IPS-18c (cell line): ENCODE results near the gene IFFO2.
"Not testable (repeated sequence)": the region's sequence is repeated elsewhere in the genome, so short reads cannot be mapped to it uniquely, and the experiment has no call there.

Experiments
- H3K4me3 ChIP-seq: 2 replicates; pipeline ENCODE4 v1.7.0; 2013; ENCODE audit warnings: low read depth, mild to moderate bottlenecking, low read length, moderate library complexity; ENCODE audit not compliant: insufficient read depth
- H3K9me3 ChIP-seq: one replicate; pipeline ENCODE4 v1.6.1; 2013; ENCODE audit warnings: mild to moderate bottlenecking, low read length, moderate library complexity; ENCODE audit not compliant: control insufficient read depth, insufficient read depth

Gene IFFO2

DNA sequence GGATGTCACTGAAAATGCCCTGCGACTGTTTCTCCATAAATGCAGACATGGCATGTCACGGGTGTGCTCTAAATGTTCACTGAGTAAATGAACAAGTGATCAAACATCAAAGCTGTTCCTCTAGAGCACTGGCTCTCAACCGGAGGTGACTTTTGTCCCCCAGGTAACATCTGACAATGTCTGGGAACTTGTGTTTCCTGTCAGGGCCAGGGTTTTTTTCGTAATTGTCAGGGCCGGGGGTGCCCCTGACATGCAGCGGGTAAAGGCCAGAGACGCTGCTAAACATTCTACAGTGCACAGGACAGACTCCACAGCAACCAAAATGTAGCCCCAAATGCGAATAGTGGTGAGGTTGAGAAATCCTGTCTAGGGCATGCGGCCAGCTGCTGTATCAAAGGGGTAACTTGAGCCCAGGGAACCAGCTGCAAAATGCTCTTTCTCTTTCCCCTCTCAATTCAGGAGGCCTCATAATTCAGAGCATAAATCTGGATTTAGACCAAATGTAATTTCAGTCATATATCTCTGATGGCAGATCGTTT is 56.1 kb downstream of the IFFO2 start:
- H3K9me3 ChIP-seq = peaks cover 2% of the 10 kb centered on the region
- no peak overlapping the region for H3K4me3 ChIP-seq

DNA sequence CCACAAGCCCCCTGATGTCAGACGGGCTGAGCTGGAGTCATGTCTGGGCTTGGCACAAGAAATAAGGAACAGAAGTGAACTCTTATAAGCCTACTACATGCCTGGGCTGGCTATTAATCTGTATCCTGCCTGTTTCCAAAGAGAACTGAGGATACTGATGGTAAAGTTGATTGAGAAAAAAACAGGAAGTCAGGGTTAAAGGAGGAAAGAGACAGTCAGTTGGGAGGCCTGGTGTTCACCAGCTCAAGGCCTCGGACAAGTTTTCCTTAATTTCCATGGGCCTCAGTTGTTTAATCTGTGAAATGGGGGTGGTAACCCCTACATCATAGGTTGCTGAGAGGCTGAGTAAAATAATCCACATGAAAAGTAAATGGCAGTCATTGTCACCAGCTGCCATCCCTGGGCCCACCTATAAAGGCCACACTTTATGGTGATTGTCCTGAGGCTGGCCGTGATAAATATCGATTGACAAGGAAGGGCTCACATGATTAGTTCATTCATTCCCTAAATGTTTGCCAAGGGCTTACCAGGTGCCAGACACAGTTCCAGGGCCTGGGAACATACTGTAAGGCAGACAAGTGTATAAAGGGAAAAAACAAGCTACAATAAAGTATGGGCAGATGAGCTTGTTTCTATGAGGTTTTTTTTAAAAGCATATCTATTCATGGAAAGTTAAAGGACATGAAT is 57.0 kb downstream of the IFFO2 start:
- H3K9me3 ChIP-seq = peaks cover 2% of the 10 kb centered on the region
- H3K4me3 ChIP-seq = no peak overlapping the region

DNA sequence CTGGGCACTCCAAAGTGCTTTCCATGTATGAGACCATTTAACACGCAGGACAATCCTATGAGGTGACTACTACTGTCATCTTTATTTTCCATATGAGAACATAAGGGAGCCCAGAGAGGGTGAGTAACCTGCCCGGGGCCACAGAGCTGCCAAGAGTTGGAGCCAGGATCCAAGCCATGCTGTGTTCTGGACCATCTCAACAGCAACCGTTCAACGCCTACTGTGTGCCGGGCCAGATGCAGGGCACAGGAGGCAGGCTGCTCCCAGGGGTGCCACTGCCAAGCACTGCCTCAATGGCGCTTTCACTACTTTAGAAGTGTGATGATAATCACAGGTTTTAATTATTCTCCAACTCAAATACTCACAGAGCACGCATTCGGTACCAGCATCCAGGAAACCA is 57.9 kb downstream of the IFFO2 start:
- H3K4me3 ChIP-seq = no peak overlapping the region
- H3K9me3 ChIP-seq = peaks cover 2% of the 10 kb centered on the region

DNA sequence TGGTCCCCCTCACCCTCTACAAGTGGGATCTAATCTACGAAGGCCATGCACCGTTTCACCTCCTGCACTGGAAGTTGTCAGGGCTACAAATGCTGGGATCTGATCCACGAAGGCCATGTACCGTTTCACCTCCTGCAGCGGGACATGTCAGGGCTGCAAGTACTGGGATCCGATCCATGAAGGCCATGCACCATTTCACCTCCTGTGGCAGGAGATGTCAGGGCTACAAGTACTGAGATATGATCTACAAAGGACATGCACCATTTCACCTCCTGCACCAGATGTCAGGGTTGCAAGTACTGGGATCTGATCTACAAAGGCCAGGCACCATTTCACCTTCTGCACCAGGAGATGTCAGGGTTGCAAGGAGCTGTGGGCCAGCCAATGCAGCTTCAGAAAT is 61.2 kb downstream of the IFFO2 start:
- H3K4me3 ChIP-seq = no peak overlapping the region
- peaks cover 2% of the 10 kb centered on the region for H3K9me3 ChIP-seq

DNA sequence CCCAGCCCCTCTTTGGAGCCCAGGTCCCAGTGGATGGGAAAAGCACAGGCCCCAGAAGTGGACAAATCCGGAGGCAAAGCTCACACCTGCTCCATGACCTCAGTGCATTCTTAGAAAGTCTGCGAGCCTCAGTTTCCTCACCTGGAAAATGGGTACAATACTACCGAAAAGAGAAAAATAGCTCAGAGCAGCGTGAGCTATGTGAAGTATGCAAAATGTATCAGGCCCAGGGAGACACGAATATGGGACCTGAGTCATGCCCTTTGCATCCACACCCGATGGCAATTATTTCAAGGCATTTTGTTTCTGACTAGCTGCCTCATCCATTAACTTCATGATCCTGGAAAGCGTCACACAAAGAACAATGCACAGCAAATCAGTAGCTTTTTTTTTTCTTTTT is 63.4 kb downstream of the IFFO2 start:
- H3K4me3 ChIP-seq = no peak overlapping the region
- peaks cover 2% of the 10 kb centered on the region for H3K9me3 ChIP-seq

DNA sequence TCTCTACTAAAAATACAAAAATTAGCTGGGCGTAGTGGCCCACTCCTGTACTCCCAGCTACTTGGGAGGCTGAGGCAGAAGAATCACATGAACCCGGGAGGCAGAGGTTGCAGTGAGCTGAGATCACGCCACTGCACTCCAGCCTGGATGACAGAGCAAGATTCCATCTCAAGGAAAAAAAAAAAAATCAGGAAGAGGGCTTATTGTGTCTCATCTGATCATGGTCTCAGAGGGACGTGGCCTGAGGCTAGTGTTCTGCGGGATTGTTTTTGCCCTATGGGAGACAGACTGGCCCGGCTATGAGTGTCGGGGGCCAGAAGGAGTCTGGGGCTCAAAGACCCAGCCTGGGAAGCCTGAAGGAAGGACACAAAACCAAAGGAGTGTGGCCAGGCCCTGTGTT is 64.6 kb downstream of the IFFO2 start:
- not testable (repeated sequence) for H3K4me3 ChIP-seq, H3K9me3 ChIP-seq

DNA sequence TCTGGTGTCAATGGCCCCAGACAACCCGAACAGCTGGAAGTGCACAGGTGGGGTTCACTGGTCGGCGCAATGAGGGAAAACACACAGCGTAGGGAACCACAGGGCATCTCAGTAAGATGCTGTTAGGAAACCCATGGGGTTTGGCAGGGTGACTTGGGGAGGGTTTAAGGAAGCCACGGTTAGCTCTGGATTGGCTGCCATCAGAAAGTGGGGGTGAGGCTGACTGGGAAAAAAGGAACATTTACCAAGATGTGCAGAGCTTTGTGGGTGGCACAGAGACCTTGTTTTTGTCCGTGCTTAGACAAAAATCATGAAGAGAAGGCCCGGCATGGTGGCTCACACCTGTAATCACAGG is 65.1 kb downstream of the IFFO2 start:
- H3K4me3 ChIP-seq = no peak overlapping the region
- peaks cover 2% of the 10 kb centered on the region for H3K9me3 ChIP-seq

DNA sequence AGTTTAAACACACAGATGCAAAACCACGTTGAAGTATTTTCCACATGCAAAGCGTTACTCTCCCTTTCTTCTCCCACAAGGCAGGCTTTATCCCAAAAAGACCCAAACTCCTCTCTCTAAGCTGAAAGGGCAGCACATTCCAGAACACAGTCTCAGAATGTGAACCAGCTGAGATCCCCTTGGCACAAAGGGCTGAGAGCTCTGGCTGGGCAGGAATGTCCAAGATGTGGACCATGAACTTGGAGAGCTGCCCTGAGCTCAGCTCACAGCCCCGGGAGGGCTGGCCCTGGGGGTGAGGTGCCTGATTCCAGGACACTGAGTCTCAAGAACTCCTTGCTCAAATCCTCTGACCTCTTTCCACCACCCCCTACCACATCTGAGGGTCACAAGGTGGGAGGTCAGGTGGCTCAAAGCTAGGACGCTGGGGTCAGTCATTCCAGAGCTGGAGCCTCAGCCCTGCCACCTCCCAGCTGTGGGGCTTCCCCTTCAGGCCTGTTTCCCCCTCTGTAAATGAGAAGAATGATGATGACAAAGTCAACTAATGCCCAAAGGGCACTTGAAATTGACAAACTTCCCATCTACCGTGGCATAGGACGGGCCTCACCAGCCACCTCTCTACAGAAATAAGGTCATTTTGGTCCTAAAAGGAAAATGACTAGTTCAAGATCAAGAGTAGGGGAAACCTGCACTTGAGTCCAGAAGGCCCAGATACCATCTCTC is 65.6 kb downstream of the IFFO2 start:
- Histone ChIP-seq H3K4me3 (no peak overlapping the region), H3K9me3 (peaks cover 2% of the 10 kb centered on the region)

DNA sequence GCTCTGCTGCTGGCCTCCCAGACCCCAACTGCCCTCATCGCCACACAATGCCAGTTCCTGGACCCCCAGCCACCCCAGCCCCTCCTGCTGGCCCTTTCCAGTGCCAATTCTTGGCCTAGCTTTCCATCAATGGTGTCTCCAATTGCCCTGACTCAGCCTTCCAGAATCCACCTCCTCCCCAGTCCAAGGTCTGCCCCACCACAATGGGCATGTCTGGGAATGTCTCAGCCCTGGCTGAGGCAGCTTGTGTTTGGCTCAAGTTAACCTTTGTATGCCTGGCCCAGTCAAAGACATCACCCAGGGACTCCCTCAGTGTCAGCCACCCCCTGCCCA is 70.5 kb downstream of the IFFO2 start:
- Histone ChIP-seq H3K9me3 (no peaks in the 10 kb centered on the region), H3K4me3 (no peak overlapping the region)

DNA sequence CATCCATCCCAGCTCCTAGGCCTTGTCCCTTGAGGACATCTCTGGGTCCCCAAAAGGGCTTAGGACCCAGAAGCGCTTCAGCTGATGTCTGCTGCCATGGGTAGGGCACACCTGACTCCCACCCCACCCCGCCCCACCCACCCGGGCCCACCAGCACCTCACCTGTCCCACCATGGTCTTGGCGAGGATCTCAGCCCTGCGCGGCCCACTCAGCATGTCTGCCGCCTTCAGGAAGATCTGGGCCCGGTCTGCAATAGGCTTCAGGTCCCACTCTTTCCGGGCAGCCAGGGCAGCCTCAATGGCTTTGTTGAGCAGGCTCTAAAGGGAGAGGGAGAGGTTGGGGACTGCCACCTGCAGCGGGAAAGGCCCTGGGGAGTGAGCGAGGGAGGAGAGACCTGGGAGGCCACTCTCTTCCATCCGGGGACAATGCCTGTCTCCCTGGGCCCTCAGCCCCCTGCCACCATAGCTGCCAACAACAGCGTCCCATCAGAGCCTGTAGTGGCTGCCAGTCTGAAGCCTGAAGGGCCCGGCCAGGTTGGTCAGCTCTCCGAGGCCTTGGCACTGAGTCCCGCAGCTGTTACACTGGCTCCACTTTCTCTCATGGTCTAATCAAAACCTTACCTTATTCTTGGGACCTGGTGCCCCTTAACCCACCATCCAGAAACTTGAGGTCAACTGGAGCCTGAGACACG is 71.0 kb downstream of the IFFO2 start:
- Histone ChIP-seq H3K9me3 (no peaks in the 10 kb centered on the region), H3K4me3 (no peak overlapping the region)

DNA sequence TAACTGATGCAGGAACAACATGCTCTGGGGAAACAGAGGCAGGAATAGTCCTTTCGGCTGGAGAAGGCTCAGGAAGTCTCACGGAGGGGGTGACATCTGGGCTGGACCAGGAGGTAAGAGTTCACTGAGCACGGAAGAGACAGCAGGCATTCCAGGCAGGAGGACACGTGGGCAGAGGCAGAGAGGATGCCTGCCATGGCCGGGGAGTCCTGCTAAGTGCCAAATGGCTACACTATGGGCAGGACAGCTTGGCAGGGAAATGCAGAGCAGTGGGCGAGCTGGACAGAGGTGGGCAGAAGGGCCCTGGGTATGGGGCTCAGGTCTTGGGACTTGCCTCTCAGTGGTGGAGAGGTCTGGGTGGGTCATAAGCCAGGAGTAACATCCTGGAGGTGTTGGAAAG is 71.7 kb downstream of the IFFO2 start:
- no peak overlapping the region for H3K4me3 ChIP-seq

DNA sequence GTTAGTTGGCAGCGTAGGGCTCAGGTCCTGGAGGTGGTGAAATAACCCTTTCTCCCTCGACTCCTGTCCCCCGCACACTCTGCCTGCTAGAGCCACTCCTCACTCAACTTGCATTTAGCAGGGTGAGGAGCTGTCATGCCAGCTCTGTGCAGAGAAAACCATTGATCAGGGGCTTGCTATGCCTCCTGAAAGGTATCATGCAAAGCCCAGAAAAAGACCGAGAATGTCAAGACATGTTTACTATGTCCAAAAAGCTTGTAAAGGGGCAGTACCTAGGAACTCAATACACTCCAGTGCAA is 72.1 kb downstream of the IFFO2 start:
- Histone ChIP-seq H3K4me3 (no peak overlapping the region), H3K9me3 (no peaks in the 10 kb centered on the region)

More for the DNA sequence above, 71.7 kb downstream of the IFFO2 start:
- no peaks in the 10 kb centered on the region for H3K9me3 ChIP-seq

DNA sequence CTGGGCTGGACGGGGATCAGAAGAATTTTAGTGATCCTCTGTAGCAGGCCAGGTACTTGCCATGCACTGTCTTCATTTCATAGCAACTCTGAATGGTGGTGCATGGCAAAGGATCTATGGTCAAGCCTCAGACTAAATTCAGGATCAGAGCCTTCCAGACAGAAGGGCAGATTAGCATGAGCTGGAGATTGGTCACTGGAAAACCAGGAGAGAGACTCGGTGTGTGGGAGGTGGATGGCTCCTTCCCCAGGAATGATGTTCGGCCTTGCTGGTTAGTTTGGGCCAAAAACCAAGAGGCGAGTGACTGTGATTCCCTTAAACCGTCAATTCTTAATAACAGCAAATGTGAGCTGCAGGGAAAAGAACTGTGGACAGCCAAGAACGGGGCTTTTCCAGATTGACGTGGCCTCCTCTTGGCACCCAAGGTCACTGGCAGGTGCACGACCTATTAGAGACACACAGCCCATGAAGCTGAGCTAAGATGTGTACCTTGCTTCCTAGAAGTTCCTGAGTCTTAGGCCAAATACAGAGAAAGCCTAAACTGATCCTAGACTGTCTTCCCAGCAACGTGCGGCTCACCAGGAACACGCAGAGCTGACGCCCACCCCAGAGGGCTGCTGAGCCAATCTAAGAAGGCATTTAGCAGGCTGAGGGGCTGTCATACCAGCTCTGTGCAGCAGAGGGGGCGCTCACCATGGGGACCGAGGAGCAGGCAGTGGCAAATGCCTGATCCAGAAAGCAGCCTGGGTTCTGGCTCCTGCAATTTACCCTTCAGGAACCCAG is 72.6 kb downstream of the IFFO2 start:
- Histone ChIP-seq H3K9me3 (no peaks in the 10 kb centered on the region), H3K4me3 (no peak overlapping the region)

DNA sequence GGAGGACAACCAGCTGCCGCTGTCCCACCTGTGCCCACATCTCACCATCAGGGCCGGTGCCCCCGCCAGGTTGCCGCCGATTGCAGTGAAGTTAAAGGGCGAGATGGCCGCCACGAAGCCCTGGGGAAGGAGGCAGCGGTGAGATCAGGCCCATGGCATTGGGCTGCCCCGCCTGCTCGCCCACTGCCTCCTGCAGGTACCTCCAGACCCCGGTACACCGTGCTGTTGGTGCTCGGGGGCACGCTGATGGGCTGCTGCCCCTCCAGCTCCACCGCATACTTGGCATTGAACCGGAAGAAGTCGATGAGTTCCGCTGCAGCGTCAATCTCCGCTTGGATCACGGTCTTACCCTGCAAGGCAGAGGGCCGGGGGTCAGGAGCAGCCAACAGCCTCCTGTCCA is 73.4 kb downstream of the IFFO2 start:
- H3K9me3 ChIP-seq = no peaks in the 10 kb centered on the region
- H3K4me3 ChIP-seq = no peak overlapping the region

DNA sequence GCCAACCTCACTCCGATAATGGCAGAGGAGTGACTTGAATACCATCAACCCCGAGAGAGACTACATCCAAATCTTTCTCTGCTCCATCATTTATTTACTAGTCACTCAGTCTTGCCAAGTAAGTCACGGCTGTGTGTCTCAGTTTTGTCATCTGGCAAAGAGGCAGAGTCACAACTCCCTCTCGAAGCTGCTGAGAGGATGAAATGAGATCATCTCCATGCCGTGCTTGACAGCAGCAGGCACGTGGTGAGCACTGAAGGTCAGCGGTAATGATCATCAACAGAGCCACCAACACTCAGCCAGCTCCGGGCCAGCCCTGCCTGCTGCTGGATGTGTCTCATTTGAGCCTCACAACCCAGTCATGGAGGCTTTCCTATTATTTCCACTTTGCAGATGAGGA is 74.0 kb downstream of the IFFO2 start:
- Histone ChIP-seq H3K4me3 (no peak overlapping the region), H3K9me3 (no peaks in the 10 kb centered on the region)

DNA sequence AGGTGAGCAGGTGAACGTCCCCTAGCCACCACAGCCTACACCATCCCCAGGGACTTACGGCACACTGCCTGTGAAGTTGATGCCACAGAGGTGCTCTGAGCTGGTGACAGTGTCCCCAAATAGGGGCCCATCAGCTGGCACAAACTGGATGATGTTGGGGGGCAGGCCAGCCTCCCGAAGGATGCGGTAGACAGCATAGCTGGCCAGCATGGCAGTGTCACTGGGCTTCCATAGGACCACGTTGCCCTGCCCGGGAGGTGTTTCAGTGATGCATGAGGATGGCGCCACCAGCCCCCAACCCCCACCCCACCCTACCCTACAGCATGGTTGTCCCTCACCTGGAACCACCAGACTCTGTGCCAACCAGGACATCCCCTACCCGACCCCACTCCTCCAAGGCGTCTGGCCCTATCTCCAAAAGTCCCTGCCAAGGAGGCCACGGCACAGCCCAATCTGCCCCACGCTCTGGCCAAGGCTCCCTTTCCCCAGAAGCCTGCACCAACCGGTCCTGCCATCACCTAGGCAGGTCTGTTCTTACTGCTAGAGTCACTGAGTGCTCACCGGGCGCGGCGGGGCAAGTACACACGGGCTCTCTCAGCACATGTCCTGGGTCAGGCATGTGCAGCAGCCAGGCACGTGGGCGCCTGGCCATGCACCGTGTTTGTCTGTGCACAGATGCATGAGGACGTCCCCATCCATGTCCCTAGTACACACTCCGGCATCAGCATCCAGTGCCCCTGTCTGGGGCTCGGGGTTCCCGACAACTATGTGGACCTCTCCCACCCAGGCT is 74.6 kb downstream of the IFFO2 start:
- Histone ChIP-seq H3K9me3 (no peaks in the 10 kb centered on the region), H3K4me3 (no peak overlapping the region)

DNA sequence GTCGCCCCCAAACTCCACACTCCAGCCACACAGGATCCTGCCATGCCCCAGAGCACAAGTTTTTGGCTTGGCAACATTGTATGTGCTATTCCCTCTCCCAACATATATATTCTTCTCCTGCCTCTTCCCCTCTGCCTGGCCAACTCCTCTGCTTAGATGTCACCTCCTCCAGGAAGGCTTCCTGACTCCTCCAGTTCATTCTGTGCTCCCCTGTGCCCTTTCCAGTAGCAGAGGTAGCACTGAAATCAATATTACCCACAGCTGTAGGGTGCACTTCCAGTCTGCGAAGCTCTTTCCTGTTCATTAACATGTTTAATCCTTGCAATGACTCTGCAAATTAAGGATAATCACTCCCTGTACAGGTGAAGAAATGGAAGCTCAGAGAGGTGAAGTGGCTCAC is 75.3 kb downstream of the IFFO2 start:
- Histone ChIP-seq H3K4me3 (no peak overlapping the region), H3K9me3 (no peaks in the 10 kb centered on the region)
